GM19239 (cell line): ENCODE results near the gene POLR2L.

Experiments used
- DNase-seq: peaks from one replicate; pipeline ENCODE4 v3.0.0; 2011; ENCODE audit warnings: low spot score; ENCODE audit not compliant: insufficient read length
- FAIRE-seq: peaks from 2 replicates; lab custom pipeline; 2011; peaks lifted over from hg19 to GRCh38; lab: Jason Lieb, UNC

The POLR2L gene

GRCh38 chr11:800473-800872 lies 41.9 kb downstream of the POLR2L start:
- no peak for DNase-seq
- no peak for FAIRE-seq

DNA sequence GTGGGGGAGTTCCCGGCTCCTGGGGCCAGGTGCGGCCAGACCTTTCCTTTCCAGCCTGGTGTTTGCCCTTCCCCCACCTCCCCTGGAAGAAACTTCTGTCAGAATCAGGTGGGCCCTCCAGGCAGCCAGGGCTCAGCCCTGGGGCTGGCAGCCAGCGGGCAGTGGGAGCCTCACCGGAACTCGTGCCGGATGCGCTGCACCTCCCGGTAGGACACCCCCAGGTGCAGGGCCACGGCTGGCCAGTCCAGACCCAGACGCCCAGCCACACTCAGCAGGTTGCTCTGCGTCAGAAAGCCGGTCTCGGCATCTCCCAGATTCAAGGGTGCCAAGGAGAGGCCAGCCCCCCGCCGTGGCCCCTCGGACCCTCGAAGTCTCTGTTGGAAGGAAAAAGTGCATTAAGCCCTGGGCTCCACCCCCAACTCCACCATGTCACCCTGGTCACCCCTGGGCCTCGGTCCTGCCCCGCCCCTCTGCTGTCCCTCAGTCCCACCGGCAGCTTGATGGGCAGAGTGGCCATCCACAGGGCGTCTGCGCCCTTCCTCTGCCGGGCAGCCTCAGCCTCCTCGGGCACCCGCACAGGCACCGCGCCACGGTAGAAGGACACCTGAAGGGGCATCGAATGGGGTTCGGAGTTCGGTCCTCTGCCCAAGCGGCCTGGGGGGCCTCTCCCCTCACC lies 42.5 kb downstream of the POLR2L start:
- DNase-seq (no peak), FAIRE-seq (no peak)

GRCh38 chr11:798093-798713 lies 44.1 kb downstream of the POLR2L start, which contains the start of gene SLC25A22:
Gene SLC25A22, minus strand, starts transcription at chr11:798281. Its CDS starts 3,275 bp downstream, at chr11:795006.
- DNase-seq (peak; percentile 97), FAIRE-seq (peak; percentile 93)

DNA sequence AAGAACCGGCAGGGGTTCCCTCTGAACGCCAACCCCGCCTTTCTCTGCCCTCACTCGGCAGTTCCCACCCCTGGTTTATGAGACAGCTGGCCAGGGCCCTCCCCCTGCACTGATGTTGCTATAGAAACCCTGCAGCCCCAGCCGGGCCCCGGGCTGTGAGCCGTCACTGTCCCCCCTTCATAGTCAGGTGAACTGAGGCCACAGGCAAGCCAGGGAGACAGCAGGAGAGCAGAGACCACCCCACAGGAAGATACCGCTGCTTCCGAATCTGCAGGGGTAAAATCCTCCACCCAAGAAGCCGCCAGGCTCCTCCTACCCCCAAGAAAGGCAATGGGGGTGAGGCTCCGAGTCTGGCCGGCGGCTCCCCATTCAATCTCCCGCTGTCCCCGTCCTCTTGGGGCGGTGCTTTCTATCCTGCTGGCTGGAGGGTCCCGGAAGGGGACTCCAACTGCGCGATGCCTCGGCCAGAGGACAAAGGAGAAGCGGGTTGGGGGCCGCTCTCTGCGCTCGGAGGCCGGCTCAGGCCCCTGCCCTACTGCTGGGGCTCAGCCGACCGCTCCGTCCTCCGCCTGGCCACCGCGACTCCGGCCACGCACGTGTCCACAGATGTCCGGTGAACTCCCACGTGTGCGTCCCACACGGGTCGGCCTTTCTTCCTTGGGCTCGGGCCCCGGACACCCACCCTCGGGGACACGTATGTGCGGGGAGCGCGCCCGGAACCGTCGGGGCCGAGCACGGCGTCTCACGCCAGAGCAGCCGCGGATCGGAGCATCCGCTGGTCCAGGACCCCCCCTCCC lies 44.8 kb downstream of the POLR2L start:
- FAIRE-seq (peak; percentile 94), DNase-seq (peak; percentile 91)

GRCh38 chr11:796565-797295 lies 45.6 kb downstream of the POLR2L start:
- no peak for DNase-seq
- FAIRE-seq = peak; percentile 28

DNA sequence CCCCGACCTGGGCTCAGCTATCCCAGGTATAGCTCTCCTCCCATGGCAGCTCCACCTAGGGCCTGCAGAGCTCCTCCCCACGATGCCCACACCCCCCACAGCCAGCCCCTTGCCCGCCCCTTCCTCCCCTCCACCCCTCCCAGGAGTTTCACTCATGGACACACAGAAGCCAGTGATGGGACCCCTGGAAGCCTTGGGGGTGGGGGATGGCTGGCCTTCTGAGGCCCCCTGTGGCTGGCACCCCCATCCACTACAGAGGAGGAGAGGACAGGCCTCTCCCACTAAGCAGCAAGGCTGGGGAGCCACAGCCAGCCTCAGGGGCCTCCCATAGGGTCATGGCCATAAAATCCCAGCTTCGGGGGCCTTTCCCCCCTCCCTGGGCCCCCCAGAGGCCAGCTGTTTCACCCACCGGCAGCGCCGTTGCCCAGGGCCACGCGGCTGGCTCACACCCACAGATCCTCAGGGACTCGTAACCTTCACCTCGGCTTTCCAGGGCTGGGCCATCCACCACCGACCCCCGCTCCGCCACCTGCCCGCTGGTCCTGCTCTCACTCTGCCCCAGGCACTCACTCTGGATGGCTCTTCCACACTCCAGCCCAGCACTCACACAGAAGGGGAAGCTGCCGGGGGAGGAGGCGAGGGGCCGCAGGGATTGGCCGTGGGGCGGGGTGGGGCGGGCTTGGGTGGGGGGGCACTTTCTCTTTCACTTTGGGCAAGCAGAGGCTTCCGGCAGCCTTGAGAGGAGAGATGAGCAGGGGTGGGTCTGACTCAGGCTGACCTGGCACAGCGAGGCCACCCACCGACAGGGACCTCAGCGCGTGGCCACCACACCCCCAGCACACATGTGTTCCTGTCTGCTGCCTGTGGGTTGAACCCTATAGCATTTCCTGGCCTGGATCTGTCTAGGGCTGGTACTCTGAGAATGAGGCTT lies 46.4 kb downstream of the POLR2L start:
- FAIRE-seq (peak; percentile 67), DNase-seq (peak; percentile 99)

DNA sequence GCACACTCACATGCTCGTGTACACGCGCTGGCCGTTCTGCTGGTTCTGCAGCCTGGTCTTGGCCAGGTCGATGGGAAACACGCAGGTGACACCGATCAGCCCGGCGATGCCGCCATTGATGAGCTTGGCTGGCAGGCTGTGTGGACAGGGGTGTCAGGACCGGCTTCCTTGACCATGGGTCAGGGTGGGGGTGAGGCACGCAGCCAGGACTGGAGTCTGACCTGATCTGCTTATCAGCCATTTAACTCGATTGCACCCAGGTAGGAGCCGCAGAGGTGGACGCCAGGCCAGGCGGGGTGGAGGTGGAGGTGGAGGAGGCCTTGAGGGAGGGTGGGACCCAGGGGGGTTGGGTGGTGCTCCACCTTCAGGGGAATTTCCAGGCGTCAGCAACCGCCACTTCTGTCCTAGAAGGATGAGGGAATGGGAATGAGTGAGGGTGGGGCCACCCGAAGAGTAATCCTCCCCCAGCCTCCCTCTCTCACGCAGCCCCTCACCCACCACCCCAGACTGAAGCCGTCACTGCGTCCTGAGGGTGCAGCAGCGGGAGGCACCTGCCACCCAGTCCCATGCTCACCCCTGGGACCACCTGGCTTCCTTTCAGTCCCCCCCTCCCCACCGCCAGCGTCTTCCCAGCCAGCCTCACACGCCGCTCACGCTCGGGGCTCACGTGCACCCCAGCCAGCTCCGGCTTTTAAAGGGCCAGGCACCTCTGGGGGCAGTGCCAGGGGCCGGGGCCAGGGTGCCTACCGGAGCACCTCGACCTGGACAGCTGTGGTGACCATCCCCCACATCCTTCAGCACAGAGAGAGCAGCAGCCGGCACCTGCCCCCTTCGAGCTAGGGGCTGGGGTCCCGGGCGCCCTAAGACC lies 47.3 kb downstream of the POLR2L start:
- FAIRE-seq (no peak), DNase-seq (no peak)

DNA sequence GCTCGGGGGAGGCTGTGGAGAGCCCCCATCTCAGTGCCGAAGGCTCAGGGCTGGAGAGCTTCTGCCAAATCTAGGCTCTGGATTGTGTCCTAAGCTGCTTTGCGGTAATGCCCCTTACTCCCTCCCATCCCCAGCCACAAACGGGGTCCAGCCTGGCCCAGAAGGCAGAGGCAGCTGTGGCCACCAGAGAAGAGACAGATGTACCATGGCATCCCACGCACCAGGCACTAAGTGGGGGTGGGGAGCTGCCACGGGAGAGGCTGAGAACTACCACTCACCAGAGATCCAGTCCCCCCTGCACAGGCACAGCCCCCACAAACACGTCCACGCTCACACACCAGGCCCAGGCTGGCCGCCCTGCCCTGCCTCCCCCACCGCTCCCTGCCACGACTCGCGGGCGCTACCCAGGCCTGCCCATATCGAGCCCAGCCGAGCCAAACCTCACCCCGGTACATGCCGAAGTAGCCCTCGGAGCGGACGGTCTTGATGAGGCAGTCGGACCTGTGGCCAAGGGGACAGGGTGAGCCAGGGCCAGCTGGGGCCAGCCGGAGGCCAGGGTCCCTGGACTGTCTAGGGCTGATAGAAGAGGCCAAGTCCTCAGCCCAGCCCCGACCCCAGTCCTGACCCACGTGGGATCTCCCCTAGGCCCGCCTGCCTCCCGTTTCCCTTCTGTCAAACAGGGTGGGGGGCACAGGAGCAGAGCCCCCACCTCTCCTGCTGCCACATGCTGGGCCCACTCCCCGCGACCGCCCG lies 48.1 kb downstream of the POLR2L start:
- FAIRE-seq (no peak), DNase-seq (no peak)

DNA sequence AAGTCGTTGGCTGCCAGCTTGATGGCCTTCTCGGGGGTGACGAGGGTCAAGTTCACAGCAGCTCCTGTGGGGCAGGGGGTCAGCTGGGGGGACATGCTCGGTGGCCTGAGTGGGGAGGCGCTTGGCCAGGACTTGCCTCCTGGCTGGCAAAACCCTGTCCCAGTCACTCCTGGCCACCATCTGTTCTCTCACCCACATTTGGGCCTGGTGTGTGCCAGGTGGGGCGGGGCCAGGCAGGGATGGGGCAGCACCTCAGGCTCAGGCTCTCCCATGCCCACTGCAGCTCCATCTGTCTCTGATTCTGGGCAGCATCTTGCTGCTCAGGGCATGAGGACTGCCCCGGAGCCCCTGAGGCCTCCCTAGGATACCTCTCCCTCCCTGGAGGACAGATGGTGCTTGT lies 48.8 kb downstream of the POLR2L start:
- FAIRE-seq (no peak), DNase-seq (no peak)

GRCh38 chr11:792873-793272 lies 49.5 kb downstream of the POLR2L start:
- FAIRE-seq = no peak
- DNase-seq = no peak

DNA sequence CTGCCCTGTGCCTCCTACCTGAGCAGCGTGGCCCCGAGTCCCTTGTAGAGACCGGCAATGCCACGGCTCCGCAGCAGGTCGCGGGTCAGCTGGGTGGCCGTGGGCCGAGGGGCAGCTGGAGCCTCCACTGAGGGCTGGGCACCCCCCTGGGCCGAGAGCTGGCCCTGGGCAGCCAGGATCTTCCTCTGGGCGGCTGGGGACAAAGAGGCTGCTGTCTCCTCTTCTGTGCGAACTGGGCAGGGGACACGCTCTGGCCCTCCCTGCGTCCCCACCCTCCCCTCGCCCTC lies 49.9 kb downstream of the POLR2L start:
- DNase-seq (no peak), FAIRE-seq (no peak)

- FAIRE-seq = no peak
- DNase-seq = no peak
Observed at GRCh38 chr11:791658-792534, 50.4 kb downstream of the POLR2L start.

GRCh38 chr11:790721-791564 lies 51.4 kb downstream of the POLR2L start:
- no peak for FAIRE-seq
- DNase-seq = no peak

- no peak for DNase-seq
- FAIRE-seq = no peak
Observed at GRCh38 chr11:789943-790342, 52.4 kb downstream of the POLR2L start, which contains the start of gene CEND1. Gene CEND1, minus strand, starts transcription at chr11:790090. Its CDS starts 1,514 bp downstream, at chr11:788576.
